G401.6 (cell line): ENCODE measurements around the gene TMEM11.
"Not testable (repeated sequence)": the region's sequence is repeated elsewhere in the genome, so short reads cannot be mapped to it uniquely, and the experiment has no call there.

Experiments
- FAIRE-seq: peaks from 2 replicates; lab custom pipeline; 2012; peaks lifted over from hg19 to GRCh38; lab: Jason Lieb, UNC

Gene TMEM11

GRCh38 chr17:21210411-21211076 lies 3.4 kb downstream of the TMEM11 start:
- no peak for FAIRE-seq

GRCh38 chr17:21209511-21210175 lies 4.3 kb downstream of the TMEM11 start:
- no peak for FAIRE-seq

GRCh38 chr17:21208352-21208751 lies 5.6 kb downstream of the TMEM11 start:
- FAIRE-seq = no peak

- FAIRE-seq = no peak
These were observed 9.0 kb downstream of the TMEM11 start for GRCh38 chr17:21204935-21205334.

GRCh38 chr17:21202512-21202911 lies 11.4 kb downstream of the TMEM11 start:
- no peak for FAIRE-seq

GRCh38 chr17:21201874-21202273 lies 12.1 kb downstream of the TMEM11 start:
- FAIRE-seq = no peak

- FAIRE-seq = no peak
These were observed 12.7 kb downstream of the TMEM11 start for GRCh38 chr17:21201298-21201595.

- no peak for FAIRE-seq
These were observed 13.2 kb downstream of the TMEM11 start for GRCh38 chr17:21200590-21201297.

- no peak for FAIRE-seq
These were observed 14.1 kb downstream of the TMEM11 start for GRCh38 chr17:21199856-21200255.

- no peak for FAIRE-seq
These were observed 14.7 kb downstream of the TMEM11 start for GRCh38 chr17:21199311-21199710.

GRCh38 chr17:21198411-21198810 lies 15.6 kb downstream of the TMEM11 start:
- no peak for FAIRE-seq

- FAIRE-seq = no peak
These were observed 17.8 kb downstream of the TMEM11 start for GRCh38 chr17:21196126-21196525.

GRCh38 chr17:21194703-21195102 lies 19.3 kb downstream of the TMEM11 start:
- FAIRE-seq = no peak

- FAIRE-seq = no peak
These were observed 19.7 kb downstream of the TMEM11 start for GRCh38 chr17:21194226-21194625.

GRCh38 chr17:21193031-21193430 lies 20.9 kb downstream of the TMEM11 start:
- no peak for FAIRE-seq

GRCh38 chr17:21192414-21192813 lies 21.5 kb downstream of the TMEM11 start:
- not testable (repeated sequence) for FAIRE-seq

GRCh38 chr17:21191698-21192097 lies 22.3 kb downstream of the TMEM11 start:
- FAIRE-seq = no peak

- no peak for FAIRE-seq
These were observed 23.9 kb downstream of the TMEM11 start for GRCh38 chr17:21190078-21190477.

- no peak for FAIRE-seq
These were observed 24.6 kb downstream of the TMEM11 start for GRCh38 chr17:21189361-21189760.

- FAIRE-seq = no peak
These were observed 27.4 kb downstream of the TMEM11 start for GRCh38 chr17:21186399-21187187.

- no peak for FAIRE-seq
These were observed 28.9 kb downstream of the TMEM11 start for GRCh38 chr17:21185061-21185460.

GRCh38 chr17:21184570-21184969 lies 29.4 kb downstream of the TMEM11 start:
- no peak for FAIRE-seq

GRCh38 chr17:21183468-21183867 lies 30.5 kb downstream of the TMEM11 start:
- no peak for FAIRE-seq
